HuH-7 (cell line): ENCODE measurements around the gene LILRA6.

ENCODE experiments used
- DNase-seq: peaks from one replicate; pipeline ENCODE4 v3.0.0; 2011; ENCODE audit warnings: low spot score

The LILRA6 gene

GRCh38 chr19:54188215-54188871 is 54.2 kb downstream of the LILRA6 start:
- no peak for DNase-seq

GRCh38 chr19:54186934-54187381 is 55.6 kb downstream of the LILRA6 start:
- DNase-seq: no peak
